Upper lobe of left lung (tissue), 4 donors: Measurements from ENCODE around the gene EXOC2.

Source experiments
- CTCF ChIP-seq, 6 experiments: fragments of 450-650 bp in 4 of 6; fragments of 200-600 bp in 2 of 6; sonication (generic) in 2 of 6; IDR thresholded peaks; one replicate each; pipeline ENCODE4 v1.5.1; 2016 to 2019; ENCODE audit warnings: antibody characterized with exemption in 6 of 6
- POLR2A ChIP-seq, 4 donors: fragments of 450-650 bp; IDR thresholded peaks; one replicate each; pipeline ENCODE4 v1.5.1; 2016 to 2017; ENCODE audit warnings: antibody characterized with exemption in 4 of 4, mild to moderate bottlenecking in 2 of 4
- POLR2AphosphoS5 ChIP-seq, 2 donors: sonication (generic); formaldehyde crosslinking; IDR thresholded peaks; one replicate each; pipeline ENCODE4 v1.5.1; 2017; ENCODE audit warnings: antibody characterized with exemption in 2 of 2

- TF ChIP-seq POLR2AphosphoS5 (IDR thresholded peaks at IDR 0.05), result no peak
- TF ChIP-seq CTCF (IDR thresholded peaks at IDR 0.05), result no peak
- no peak for TF ChIP-seq POLR2A (IDR thresholded peaks at IDR 0.05)
Observed at GRCh38 chr6:692356-692851, 535 bp downstream of the EXOC2 start.
